Prostate gland (tissue), 2 donors: Measurements from ENCODE around the gene RNASET2. TPM values are rescaled to one million over a fixed set of nuclear protein-coding genes. Genes with fewer than 3 reads are reported as not detected.
A peak's percentile ranks its signal among the peaks of the same experiment; 100 is the strongest.

Source experiments
- DNase-seq: peaks from one replicate; pipeline ENCODE4 v3.0.0-alpha.2; 2019; ENCODE audit warnings: low spot score
- H3K27ac ChIP-seq, 2 donors: fragments of 200-600 bp; sonication (generic); 2 replicates each; pipeline ENCODE4 v1.5.1; 2017 to 2019
- H3K27me3 ChIP-seq: fragments of 200-600 bp; sonication (generic); replicated peaks from 2 replicates; pipeline ENCODE4 v1.5.1; 2019; ENCODE audit not compliant: insufficient read depth
- H3K36me3 ChIP-seq, 2 donors: fragments of 200-600 bp; sonication (generic); 1 replicate in 1 of 2; 2 replicates in 1 of 2; pipeline versions ENCODE4 v1.5.1 to v1.8.1; 2017 to 2019
- H3K4me1 ChIP-seq: fragments of 200-600 bp; sonication (generic); replicated peaks from 2 replicates; pipeline ENCODE4 v1.5.1; 2019
- H3K4me3 ChIP-seq, 2 donors: fragments of 200-600 bp; sonication (generic); 2 replicates each; pipeline ENCODE4 v1.5.1; 2017 to 2019
- H3K9me3 ChIP-seq: fragments of 200-600 bp; sonication (generic); 2 replicates; pipeline ENCODE4 v1.5.1; 2017
- POLR2A ChIP-seq: fragments of 450-650 bp; IDR thresholded peaks from one replicate; pipeline ENCODE4 v1.6.1; 2016; ENCODE audit warnings: antibody characterized with exemption, mild to moderate bottlenecking
- POLR2AphosphoS5 ChIP-seq: sonication (generic); formaldehyde crosslinking; IDR thresholded peaks from one replicate; pipeline ENCODE4 v1.6.1; 2017; ENCODE audit warnings: antibody characterized with exemption
- WGBS: methylation state at CpG from one replicate; pipeline ENCODE4 v1.1.5; 2018; 5-methylcytosine and 5-hydroxymethylcytosine counted together
- intact Hi-C: fragments of 100-400 bp; cut with DNase I; formaldehyde crosslinking; loops from one replicate; pipeline ENCODE4 v1.14.2; 2022
- total RNA-seq, 2 donors: library from RNA; depleted of rRNA; stranded (reverse); fragments of >200 nt; gene quantifications; one replicate each; pipeline ENCODE4 v1.1.0, GENCODE V29; 2016
- TF ChIP-seq, protein P1 (sequence below), 4 experiments: fragments of 200-600 bp in 2 of 4; fragments of 450-650 bp in 2 of 4; sonication (generic) in 2 of 4; IDR thresholded peaks; 1 replicate in 3 of 4; 2 replicates in 1 of 4; pipeline ENCODE4 v1.5.1; 2016 to 2019; ENCODE audit warnings: antibody characterized with exemption in 4 of 4, mild to moderate bottlenecking in 2 of 4, moderate library complexity in 2 of 4

Gene RNASET2
- total RNA-seq, 2 donors from 2014 or later = 81.3 to 180 TPM

GRCh38 chr6:166959911-166960608, 3.7 kb upstream of the RNASET2 start:
- no peaks in the 10 kb centered on the region for H3K9me3 ChIP-seq
- no peak for DNase-seq
- no peaks in the 10 kb centered on the region for H3K4me1 ChIP-seq
- intact Hi-C loops = no loop called here
- no peaks in the 10 kb centered on the region for H3K36me3 ChIP-seq
- no peaks in the 10 kb centered on the region for H3K27me3 ChIP-seq
- no peak overlapping the region for H3K4me3 ChIP-seq
- H3K27ac ChIP-seq = no peak overlapping the region
- WGBS = 79% methylated on average over 9 of the region's 9 CpGs
- TF ChIP-seq POLR2AphosphoS5 (no peak), POLR2A (no peak)
- TF ChIP-seq, protein P1, sequence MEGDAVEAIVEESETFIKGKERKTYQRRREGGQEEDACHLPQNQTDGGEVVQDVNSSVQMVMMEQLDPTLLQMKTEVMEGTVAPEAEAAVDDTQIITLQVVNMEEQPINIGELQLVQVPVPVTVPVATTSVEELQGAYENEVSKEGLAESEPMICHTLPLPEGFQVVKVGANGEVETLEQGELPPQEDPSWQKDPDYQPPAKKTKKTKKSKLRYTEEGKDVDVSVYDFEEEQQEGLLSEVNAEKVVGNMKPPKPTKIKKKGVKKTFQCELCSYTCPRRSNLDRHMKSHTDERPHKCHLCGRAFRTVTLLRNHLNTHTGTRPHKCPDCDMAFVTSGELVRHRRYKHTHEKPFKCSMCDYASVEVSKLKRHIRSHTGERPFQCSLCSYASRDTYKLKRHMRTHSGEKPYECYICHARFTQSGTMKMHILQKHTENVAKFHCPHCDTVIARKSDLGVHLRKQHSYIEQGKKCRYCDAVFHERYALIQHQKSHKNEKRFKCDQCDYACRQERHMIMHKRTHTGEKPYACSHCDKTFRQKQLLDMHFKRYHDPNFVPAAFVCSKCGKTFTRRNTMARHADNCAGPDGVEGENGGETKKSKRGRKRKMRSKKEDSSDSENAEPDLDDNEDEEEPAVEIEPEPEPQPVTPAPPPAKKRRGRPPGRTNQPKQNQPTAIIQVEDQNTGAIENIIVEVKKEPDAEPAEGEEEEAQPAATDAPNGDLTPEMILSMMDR (IDR thresholded peaks at IDR 0.05) = no peak

- Histone ChIP-seq H3K4me3 (no peak overlapping the region), H3K4me1 (no peaks in the 10 kb centered on the region), H3K9me3 (no peaks in the 10 kb centered on the region), H3K27ac (peak overlapping the region; percentile 26 to 88), H3K27me3 (no peaks in the 10 kb centered on the region), H3K36me3 (no peaks in the 10 kb centered on the region)
- intact Hi-C loops = no loop called here
- peak; percentile 6 for TF ChIP-seq POLR2AphosphoS5
- TF ChIP-seq, protein P1 (IDR thresholded peaks at IDR 0.05) = no peak
- TF ChIP-seq POLR2A = no peak
- no peak for DNase-seq
- 68% methylated on average over 13 of the region's 13 CpGs for WGBS
These were observed 2.8 kb upstream of the RNASET2 start for GRCh38 chr6:166958926-166959861.

DNA sequence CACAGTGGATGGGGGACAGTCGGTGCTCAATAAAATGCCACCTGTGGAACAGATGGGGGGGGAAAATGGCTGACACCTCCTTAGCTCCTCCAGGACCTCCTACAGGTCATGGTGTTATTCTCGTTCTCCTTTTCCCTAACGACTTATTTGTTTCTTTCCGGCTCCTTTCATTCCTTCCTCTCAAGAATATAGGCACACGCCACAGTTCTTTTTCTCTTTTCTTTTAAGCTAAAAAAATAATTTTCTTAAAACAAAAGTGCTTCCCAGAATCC, 1.4 kb upstream of the RNASET2 start:
- H3K27ac ChIP-seq = peak overlapping the region; percentile 88 to 92
- 77% methylated on average over 5 of the region's 5 CpGs for WGBS

DNA sequence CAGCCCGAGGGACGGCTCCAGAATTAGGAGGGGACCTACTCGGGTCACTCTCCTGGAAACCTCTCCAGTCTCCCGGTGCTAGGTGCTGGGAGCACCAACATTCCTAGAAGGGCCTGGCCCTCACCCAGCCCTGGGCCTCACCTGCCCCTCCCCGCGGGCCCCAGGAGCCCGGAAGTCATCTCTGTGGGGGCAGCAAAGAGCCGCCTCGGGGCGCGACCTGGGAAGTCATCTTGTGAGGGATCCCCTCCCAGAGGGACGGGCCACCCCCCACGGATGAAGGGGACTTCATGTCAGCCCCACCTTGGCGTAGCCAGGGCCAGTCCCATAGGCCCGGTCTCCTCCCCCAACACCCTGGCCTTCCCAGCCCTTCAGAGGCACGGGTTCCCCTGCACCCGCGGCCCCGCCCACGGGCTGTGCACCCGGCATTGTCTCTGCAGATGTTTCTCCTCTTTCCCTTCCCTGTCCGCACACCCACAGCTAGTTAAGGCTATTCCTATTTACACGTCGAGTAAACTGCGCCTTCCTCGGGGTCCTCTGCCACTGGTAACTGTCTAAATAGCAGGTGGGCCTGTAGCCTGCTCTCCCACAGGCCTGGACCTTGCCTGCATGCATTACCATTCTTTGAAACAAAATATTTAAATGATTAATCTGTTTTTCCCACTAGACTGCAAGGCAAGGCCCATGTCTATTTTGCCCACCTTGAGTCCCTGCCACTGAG, 896 bp upstream of the RNASET2 start:
- Histone ChIP-seq H3K36me3 (no peaks in the 10 kb centered on the region), H3K27me3 (no peaks in the 10 kb centered on the region), H3K4me3 (peak overlapping the region; percentile 57 to 77), H3K27ac (peak overlapping the region; percentile 88 to 92), H3K9me3 (no peaks in the 10 kb centered on the region), H3K4me1 (no peaks in the 10 kb centered on the region)
- TF ChIP-seq POLR2AphosphoS5 = no peak
- no peak for TF ChIP-seq POLR2A
- TF ChIP-seq, protein P1 (IDR thresholded peaks at IDR 0.05) = no peak
- peak; percentile 35 for DNase-seq
- intact Hi-C loops = no loop called here
- WGBS = 11% methylated on average over 13 of the region's 26 CpGs

More for the DNA sequence above, 1.4 kb upstream of the RNASET2 start:
- no peak overlapping the region for H3K4me3 ChIP-seq
- no peaks in the 10 kb centered on the region for H3K9me3 ChIP-seq
- no peak for DNase-seq
- TF ChIP-seq POLR2AphosphoS5 (no peak), POLR2A (no peak)
- TF ChIP-seq, protein P1 (IDR thresholded peaks at IDR 0.05) = no peak
- no peaks in the 10 kb centered on the region for H3K36me3 ChIP-seq
- intact Hi-C loops = no loop called here
- H3K4me1 ChIP-seq = no peaks in the 10 kb centered on the region
- H3K27me3 ChIP-seq = no peaks in the 10 kb centered on the region
